HEK293T (cell line): ENCODE results near the gene NRG4.

Experiments used
- CTBP1 ChIP-seq: fragments of 450-650 bp; IDR thresholded peaks from 2 replicates; pipeline ENCODE4 v1.6.1; 2016; ENCODE audit warnings: borderline replicate concordance
- FOXA1 ChIP-seq: fragments of 450-650 bp; IDR thresholded peaks from 2 replicates; pipeline ENCODE4 v1.6.1; 2016; ENCODE audit warnings: mild to moderate bottlenecking
- FOXM1 ChIP-seq: fragments of 450-650 bp; IDR thresholded peaks from 2 replicates; pipeline ENCODE4 v1.6.1; 2017; ENCODE audit warnings: mild to moderate bottlenecking, borderline replicate concordance
- LEF1 ChIP-seq: fragments of 450-650 bp; IDR thresholded peaks from 2 replicates; pipeline ENCODE4 v1.6.1; 2017; ENCODE audit warnings: mild to moderate bottlenecking, borderline replicate concordance
- SP1 ChIP-seq: fragments of 450-650 bp; IDR thresholded peaks from 2 replicates; pipeline ENCODE4 v1.6.1; 2017
- TARDBP ChIP-seq: fragments of 450-650 bp; IDR thresholded peaks from 2 replicates; pipeline ENCODE4 v1.6.1; 2016
- ZNF384 ChIP-seq: fragments of 450-650 bp; IDR thresholded peaks from 2 replicates; pipeline ENCODE4 v1.6.1; 2016

GRCh38 chr15:75926931-75927330 lies 85.3 kb downstream of the NRG4 start:
- TF ChIP-seq FOXM1 = no peak
- no peak for TF ChIP-seq LEF1
- no peak for TF ChIP-seq TARDBP
- no peak for TF ChIP-seq FOXA1
- no peak for TF ChIP-seq ZNF384
- TF ChIP-seq SP1 = no peak
- TF ChIP-seq CTBP1 = no peak
